ENCODE measurements around the gene GP5.

GP5 gene

DNA sequence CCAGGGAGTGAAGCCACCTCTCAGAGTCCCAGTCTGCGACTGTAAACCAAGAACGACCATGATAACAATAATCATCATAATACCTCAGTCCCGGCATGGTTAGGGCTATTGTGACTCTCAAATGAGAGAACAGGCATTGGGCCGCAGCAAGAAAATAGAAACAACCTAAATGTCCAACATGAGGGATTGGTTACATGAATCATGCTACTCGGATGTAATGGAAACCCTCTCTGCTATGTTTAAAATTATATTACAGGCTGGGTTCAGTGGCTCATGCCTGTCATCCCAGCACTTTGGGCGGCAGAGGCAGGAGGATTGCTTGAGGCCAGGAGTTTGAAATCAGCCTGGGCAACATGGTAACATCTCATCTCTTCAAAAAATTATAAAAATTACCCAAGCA lies 50.7 kb downstream of the GP5 start:
- DNase-seq (ENCODE audit: low spot score): no peak

- DNase-seq (ENCODE audit: low spot score): no peak
Measured at GRCh38 chr3:194346621-194347020, 52.4 kb downstream of the GP5 start.

DNA sequence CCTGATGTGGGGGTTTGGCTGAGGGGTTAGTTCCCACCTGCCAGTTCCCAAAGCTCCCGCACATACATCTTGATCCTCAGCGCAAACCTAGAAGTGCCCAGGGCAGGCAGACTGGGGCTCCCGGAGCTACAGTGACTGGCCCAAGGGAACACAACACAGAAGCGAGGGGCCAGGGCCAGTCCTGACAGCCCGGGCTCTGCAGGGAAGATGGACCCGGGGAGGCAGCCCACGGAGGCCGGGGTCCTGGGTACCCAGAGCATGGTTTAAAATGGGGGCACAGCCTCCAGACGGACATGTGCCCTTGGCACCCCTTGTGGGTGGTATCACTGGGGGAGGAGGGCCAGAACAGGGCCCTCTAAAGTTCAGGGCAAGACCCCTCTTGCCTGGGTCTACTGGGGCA lies 53.0 kb downstream of the GP5 start:
- no peak for DNase-seq (ENCODE audit: low spot score)
